Nephron (organoid): ENCODE data around the gene CDCA3.

Source experiments
- H3K27ac Mint-ChIP-seq, 3 experiments: 2 replicates each; pipeline ENCODE4 v1.8.0; 2020; ENCODE audit warnings: mixed read lengths in 3 of 3, mild to moderate bottlenecking in 2 of 3, moderate library complexity in 1 of 3
- H3K27me3 Mint-ChIP-seq: 2 replicates; pipeline ENCODE4 v1.8.0; 2021; ENCODE audit warnings: low read depth, mild to moderate bottlenecking, moderate library complexity, mixed read lengths
- H3K36me3 Mint-ChIP-seq: 2 replicates; pipeline ENCODE4 v1.8.0; 2020; ENCODE audit warnings: low read depth, mixed read lengths
- H3K4me1 Mint-ChIP-seq: 2 replicates; pipeline ENCODE4 v1.8.0; 2020; ENCODE audit warnings: mixed read lengths
- H3K4me3 Mint-ChIP-seq, 3 experiments: 2 replicates each; pipeline ENCODE4 v1.8.0; 2020; ENCODE audit warnings: mild to moderate bottlenecking in 3 of 3, mixed read lengths in 3 of 3, moderate library complexity in 2 of 3
- H3K9me3 Mint-ChIP-seq: 2 replicates; pipeline ENCODE4 v1.8.0; 2020; ENCODE audit warnings: mixed read lengths
- CTCF ChIP-seq, 3 experiments: fragments of 200-600 bp; sonication (generic); IDR thresholded peaks; one replicate each; pipeline ENCODE4 v1.5.0; 2021; ENCODE audit warnings: antibody characterized with exemption in 3 of 3; ENCODE audit not compliant: unreplicated experiment in 3 of 3

The CDCA3 gene

GRCh38 chr12:6853626-6854025 lies 2.5 kb upstream of the CDCA3 start:
- Mint-ChIP-seq H3K27me3 (no peaks in the 10 kb centered on the region), H3K27ac (peak overlapping the region; percentile 75 to 97 (median 96))

DNA sequence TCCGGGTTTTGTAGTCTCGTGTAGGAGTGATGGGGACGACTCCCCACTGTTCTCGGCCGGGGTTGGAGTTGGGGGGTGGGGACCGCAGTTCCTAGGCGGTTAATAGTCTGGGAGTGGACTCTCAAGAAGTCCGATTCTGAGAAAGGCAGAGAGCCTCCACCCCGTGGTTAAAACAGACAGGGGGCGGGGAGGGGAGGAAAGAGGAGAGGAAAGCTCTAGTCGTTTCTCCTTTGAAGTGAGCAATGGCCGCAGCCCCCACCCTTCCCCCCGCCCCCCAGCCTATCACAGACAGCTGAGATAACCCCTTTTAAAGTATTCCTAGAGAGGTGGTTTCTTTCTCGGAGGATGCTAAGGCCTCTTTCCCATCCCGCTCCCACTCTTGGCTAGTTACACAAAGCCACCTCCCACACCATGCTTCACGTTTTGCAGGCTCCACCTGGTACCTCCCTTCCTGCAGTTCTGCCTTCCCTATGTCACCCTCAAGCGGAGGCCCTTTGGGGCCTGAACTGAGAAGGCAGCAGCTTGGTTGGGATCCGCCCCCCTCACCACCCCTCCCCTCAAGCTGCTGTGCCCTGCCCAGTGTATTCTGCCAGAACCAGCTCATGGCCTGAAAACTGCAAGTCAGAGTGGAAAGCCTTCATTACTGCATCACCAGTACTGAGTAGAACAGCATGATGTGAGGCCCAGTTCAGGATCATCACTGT lies 1.7 kb upstream of the CDCA3 start:
- Mint-ChIP-seq H3K9me3 (no peaks in the 10 kb centered on the region), H3K27ac (peak overlapping the region; percentile 75 to 97 (median 96)), H3K4me1 (peaks cover 39% of the 10 kb centered on the region), H3K36me3 (peaks cover 32% of the 10 kb centered on the region), H3K4me3 (peak overlapping the region; percentile 87 to 91 (median 91)), H3K27me3 (no peaks in the 10 kb centered on the region)
- no peak for TF ChIP-seq CTCF (IDR thresholded peaks at IDR 0.05; ENCODE audit: unreplicated experiment in 3 of 3)

More at GRCh38 chr12:6853626-6854025, 2.5 kb upstream of the CDCA3 start:
- Mint-ChIP-seq H3K4me3 (peak overlapping the region; percentile 87 to 91 (median 91)), H3K4me1 (peaks cover 33% of the 10 kb centered on the region), H3K9me3 (no peaks in the 10 kb centered on the region), H3K36me3 (peaks cover 35% of the 10 kb centered on the region)
- no peak for TF ChIP-seq CTCF (IDR thresholded peaks at IDR 0.05; ENCODE audit: unreplicated experiment in 3 of 3)

GRCh38 chr12:6851921-6852650 lies 1.0 kb upstream of the CDCA3 start, which contains the start of gene USP5:
Gene USP5 (plus strand): TSS chr12:6852150. CDS start chr12:6852180, 30 bp downstream.
- H3K9me3 Mint-ChIP-seq = no peaks in the 10 kb centered on the region
- H3K27ac Mint-ChIP-seq = peak within 1 kb of the TSS; percentile 75 to 97 (median 96)
- H3K4me3 Mint-ChIP-seq = peak within 1 kb of the TSS; percentile 87 to 91 (median 91)
- no peak for TF ChIP-seq CTCF (IDR thresholded peaks at IDR 0.05; ENCODE audit: unreplicated experiment in 3 of 3)
- H3K36me3 Mint-ChIP-seq = peaks cover 32% of the 10 kb centered on the region
- H3K4me1 Mint-ChIP-seq = peaks cover 44% of the 10 kb centered on the region
- no peaks in the 10 kb centered on the region for H3K27me3 Mint-ChIP-seq

DNA sequence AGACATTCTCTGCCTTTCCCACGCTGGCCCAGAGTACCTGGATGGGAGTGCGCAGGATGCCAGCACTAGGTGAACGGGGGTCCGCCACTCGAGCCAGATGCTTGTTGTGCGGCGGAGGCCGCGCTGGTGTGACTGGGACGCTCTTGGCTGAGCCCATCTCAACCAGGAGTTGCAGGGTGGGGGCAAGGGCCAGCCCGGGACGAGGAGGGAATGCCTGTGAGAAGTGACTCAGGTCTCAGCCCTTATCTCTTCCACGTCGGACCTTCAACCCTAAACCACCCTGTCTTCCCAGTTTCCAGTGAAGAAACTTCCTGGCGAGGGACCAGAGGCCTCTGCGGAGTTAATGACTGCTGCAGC lies 312 bp downstream of the CDCA3 start:
- no peaks in the 10 kb centered on the region for H3K9me3 Mint-ChIP-seq
- H3K27ac Mint-ChIP-seq = peak overlapping the region; percentile 75 to 97 (median 96)
- H3K4me1 Mint-ChIP-seq = peaks cover 44% of the 10 kb centered on the region
- H3K27me3 Mint-ChIP-seq = no peaks in the 10 kb centered on the region
- peaks cover 35% of the 10 kb centered on the region for H3K36me3 Mint-ChIP-seq
- no peak for TF ChIP-seq CTCF (IDR thresholded peaks at IDR 0.05; ENCODE audit: unreplicated experiment in 3 of 3)
- peak overlapping the region; percentile 87 to 91 (median 91) for H3K4me3 Mint-ChIP-seq

GRCh38 chr12:6849976-6850560 lies 1.0 kb downstream of the CDCA3 start:
- H3K36me3 Mint-ChIP-seq = peaks cover 36% of the 10 kb centered on the region
- no peaks in the 10 kb centered on the region for H3K27me3 Mint-ChIP-seq
- peaks cover 44% of the 10 kb centered on the region for H3K4me1 Mint-ChIP-seq
- no peak for TF ChIP-seq CTCF (IDR thresholded peaks at IDR 0.05; ENCODE audit: unreplicated experiment in 3 of 3)
- H3K27ac Mint-ChIP-seq = peak overlapping the region in 1 of 3 experiments; percentile 34
- H3K9me3 Mint-ChIP-seq = no peaks in the 10 kb centered on the region
- peak overlapping the region; percentile 87 to 91 (median 91) for H3K4me3 Mint-ChIP-seq
